HUES64 (cell line): ENCODE results near the gene KCNAB2.

ENCODE experiments used
- H3K27ac ChIP-seq: 2 replicates; pipeline ENCODE4 v1.7.0; 2013; ENCODE audit warnings: low read depth, low read length, inconsistent platforms
- H3K27me3 ChIP-seq: 2 replicates; pipeline ENCODE4 v1.6.1; 2013; ENCODE audit warnings: mild to moderate bottlenecking, low read length; ENCODE audit not compliant: insufficient read depth
- H3K36me3 ChIP-seq: 2 replicates; pipeline ENCODE4 v1.6.1; 2013; ENCODE audit warnings: mild to moderate bottlenecking, low read length; ENCODE audit not compliant: insufficient read depth
- H3K4me1 ChIP-seq: 2 replicates; pipeline ENCODE4 v1.6.1; 2013; ENCODE audit warnings: mild to moderate bottlenecking, low read length, moderate library complexity; ENCODE audit not compliant: insufficient read depth
- H3K4me3 ChIP-seq: 2 replicates; pipeline ENCODE4 v1.5.1; 2013; ENCODE audit warnings: mild to moderate bottlenecking, low read length, moderate library complexity
- H3K9ac ChIP-seq: 2 replicates; pipeline ENCODE4 v1.6.1; 2013; ENCODE audit warnings: mild to moderate bottlenecking, low read depth, low read length
- H3K9me3 ChIP-seq: 2 replicates; pipeline ENCODE4 v1.6.1; 2013; ENCODE audit warnings: low read depth, low read length; ENCODE audit not compliant: insufficient read depth
- WGBS: fragments of 150-250, 120-280 bp; methylation state at CpG from one replicate; pipeline ENCODE4 v1.1.7; 2013; ENCODE audit warnings: missing lambda C conversion rate; 5-methylcytosine and 5-hydroxymethylcytosine counted together

KCNAB2 gene

DNA sequence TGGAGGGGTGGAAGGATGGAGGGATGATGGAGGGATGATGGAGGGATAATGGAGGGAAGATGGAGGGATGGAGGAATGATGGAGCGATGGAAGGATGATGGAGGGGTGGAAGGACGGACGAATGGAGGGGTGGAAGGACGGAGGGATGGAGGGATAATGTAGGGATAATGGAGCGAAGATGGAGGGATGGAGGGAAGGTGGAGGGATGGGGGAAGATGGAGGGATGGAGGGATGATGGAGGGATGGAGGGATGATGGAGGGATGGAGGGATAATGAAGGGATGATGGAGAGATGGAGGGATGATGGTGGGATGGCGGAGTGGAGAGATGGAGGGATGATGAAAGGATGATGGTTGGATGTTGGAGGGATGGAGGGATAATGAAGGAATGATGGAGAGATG is 61.3 kb downstream of the KCNAB2 start:
- Histone ChIP-seq H3K9me3 (no peaks in the 10 kb centered on the region), H3K9ac (no peak overlapping the region), H3K27ac (no peak overlapping the region), H3K4me3 (no peak overlapping the region), H3K36me3 (no peaks in the 10 kb centered on the region), H3K4me1 (no peaks in the 10 kb centered on the region), H3K27me3 (no peaks in the 10 kb centered on the region)
- 91% methylated on average over 6 of the region's 6 CpGs for WGBS

DNA sequence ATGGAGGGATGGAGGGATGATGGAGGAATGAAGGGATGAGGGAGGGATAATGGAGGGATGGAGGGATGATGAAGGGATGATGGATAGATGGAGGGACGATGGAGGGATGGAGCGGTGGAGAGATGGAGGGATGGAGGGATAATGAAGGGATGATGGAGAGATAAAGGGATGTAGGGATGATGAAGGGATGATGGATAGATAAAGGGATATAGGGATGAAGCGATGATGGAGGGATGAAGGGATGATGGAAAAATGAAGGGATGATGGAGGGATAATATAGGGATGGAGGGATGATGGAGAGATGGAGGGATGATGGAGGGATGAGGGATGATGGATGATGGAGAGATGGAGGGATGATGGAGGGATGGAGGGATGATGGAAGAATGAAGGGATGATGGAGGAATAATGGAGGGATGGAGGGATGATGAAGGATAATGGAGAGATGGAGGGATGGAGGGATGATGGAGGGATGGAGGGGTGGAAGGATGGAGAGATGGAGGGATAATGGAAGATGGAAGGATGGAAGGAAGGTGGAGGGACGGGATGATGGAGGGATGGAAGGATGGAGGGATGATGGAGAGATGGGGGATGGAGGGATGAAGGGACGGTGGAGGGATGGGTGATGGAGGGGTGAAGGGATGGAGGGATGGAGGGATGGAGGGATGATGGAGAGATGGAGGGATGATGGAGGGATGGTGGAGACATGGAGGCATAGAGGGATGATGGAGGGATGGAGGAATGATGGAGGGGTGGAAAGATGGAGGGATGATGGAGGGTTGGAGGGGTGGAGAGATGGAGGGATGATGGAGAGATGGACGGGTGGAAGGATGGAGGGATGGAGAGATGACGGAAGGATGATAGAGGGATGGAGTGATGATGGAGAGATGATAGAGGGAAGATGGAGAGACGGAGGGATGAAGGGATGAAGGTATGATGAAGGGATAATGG is 62.0 kb downstream of the KCNAB2 start:
- Histone ChIP-seq H3K36me3 (no peaks in the 10 kb centered on the region), H3K27me3 (no peaks in the 10 kb centered on the region), H3K9me3 (no peaks in the 10 kb centered on the region), H3K4me3 (no peak overlapping the region), H3K4me1 (no peaks in the 10 kb centered on the region), H3K27ac (no peak overlapping the region), H3K9ac (no peak overlapping the region)
- 86% methylated on average over 8 of the region's 8 CpGs for WGBS

DNA sequence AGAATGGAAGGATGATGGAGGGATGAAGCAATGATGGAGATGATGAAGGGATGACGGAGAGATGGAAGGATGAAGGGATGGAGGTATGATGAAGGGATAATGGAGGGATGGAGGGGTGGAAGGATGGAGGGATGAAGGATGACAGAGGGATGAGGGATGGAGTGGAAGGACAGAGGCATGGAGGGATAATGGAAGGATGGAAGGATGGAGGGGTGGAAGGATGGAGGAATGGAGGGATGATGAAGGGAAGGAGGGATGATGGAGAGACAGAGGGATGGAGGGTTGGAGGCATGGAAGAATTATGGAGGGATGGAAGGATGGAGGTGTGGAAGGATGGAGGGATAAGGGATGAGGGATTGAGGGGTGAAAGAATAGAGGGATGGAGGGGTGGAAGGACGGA is 62.8 kb downstream of the KCNAB2 start:
- no peak overlapping the region for H3K27ac ChIP-seq
- H3K27me3 ChIP-seq: no peaks in the 10 kb centered on the region
- no peaks in the 10 kb centered on the region for H3K4me1 ChIP-seq
- WGBS: 66% methylated on average over 2 of the region's 2 CpGs
- no peak overlapping the region for H3K9ac ChIP-seq
- H3K4me3 ChIP-seq: no peak overlapping the region
- H3K9me3 ChIP-seq: no peaks in the 10 kb centered on the region
- H3K36me3 ChIP-seq: no peaks in the 10 kb centered on the region

DNA sequence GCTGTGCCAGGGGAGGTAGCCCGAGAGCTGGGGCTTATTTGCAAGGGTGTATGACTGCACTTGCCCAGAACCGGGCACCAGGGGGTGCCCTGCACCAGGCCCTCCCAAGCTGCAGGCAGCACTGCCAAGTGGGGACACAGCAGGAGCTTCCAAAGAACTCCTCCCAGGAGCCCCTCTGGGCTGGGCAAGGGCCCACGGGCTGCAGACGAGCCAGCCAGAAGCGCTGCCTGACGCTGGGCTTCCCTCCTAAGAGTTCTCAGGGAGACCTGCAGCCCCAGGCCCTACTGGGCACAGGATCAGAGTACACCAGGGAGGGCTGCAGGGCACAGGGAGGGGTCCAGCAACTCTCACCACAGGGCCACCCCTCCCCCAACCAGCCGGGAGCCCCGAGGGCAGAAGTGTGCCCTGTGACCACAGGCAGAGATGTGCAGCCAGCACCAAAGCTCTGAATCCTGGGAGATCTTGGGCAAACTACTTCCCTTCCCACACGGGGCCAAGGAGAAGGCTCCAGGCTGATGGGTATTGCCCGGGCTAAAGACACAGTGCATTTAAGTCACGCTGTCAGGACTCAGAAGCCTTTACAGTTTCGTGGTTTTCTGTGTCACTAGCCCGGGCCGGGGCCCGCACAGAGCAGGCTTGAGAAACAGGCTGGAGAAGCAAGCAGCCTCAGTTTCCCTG is 63.4 kb downstream of the KCNAB2 start:
- Histone ChIP-seq H3K27ac (no peak overlapping the region), H3K4me3 (no peak overlapping the region), H3K27me3 (no peaks in the 10 kb centered on the region), H3K9me3 (no peaks in the 10 kb centered on the region), H3K36me3 (no peaks in the 10 kb centered on the region), H3K9ac (no peak overlapping the region), H3K4me1 (no peaks in the 10 kb centered on the region)
- WGBS: 51% methylated on average over 15 of the region's 15 CpGs

DNA sequence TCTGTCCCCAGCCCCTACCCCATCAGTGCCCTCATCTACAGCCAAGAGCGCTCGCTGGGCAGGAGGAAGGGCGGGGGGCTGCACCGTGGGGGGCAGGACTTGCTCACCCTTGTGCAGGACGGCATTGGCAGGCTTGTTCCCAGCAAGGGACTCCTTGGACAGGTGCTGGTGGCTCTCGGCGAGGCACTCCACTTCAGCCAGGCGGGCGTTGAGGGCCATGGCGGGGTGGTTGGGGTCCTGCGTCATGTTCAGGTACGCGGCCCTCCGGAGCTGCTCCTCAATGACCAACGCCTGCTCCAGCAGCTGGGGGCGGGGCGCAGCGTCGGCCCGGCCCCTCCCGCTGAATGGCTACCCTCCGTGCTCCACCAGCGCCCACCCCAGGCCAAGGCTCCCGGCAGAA is 64.0 kb downstream of the KCNAB2 start:
- Histone ChIP-seq H3K9ac (no peak overlapping the region), H3K9me3 (no peaks in the 10 kb centered on the region), H3K27me3 (no peaks in the 10 kb centered on the region), H3K4me3 (no peak overlapping the region), H3K4me1 (no peaks in the 10 kb centered on the region), H3K27ac (no peak overlapping the region), H3K36me3 (no peaks in the 10 kb centered on the region)
- 70% methylated on average over 24 of the region's 24 CpGs for WGBS

DNA sequence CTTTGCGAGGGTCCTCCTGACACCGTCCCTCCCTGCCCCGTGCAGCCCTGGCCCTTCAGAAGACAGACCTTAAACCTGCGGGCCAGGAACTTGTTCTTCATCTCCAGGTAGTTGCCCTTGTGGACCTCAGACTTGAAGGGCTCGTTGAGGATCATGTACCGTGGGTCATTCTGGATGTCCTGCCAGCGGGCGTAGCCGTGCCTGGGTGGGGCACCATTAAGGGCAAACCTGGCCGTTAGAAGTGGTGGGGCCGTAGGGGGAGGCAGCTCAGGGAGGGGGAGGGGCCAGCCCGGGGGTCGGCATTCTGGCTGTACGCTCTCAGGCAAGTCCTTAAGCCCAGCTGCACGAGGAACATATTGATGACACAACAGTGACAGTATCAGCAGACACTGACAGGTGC is 64.6 kb downstream of the KCNAB2 start:
- 89% methylated on average over 15 of the region's 15 CpGs for WGBS
- Histone ChIP-seq H3K27ac (no peak overlapping the region), H3K9ac (no peak overlapping the region), H3K4me1 (no peaks in the 10 kb centered on the region), H3K4me3 (no peak overlapping the region), H3K27me3 (no peaks in the 10 kb centered on the region), H3K36me3 (no peaks in the 10 kb centered on the region), H3K9me3 (no peaks in the 10 kb centered on the region)

DNA sequence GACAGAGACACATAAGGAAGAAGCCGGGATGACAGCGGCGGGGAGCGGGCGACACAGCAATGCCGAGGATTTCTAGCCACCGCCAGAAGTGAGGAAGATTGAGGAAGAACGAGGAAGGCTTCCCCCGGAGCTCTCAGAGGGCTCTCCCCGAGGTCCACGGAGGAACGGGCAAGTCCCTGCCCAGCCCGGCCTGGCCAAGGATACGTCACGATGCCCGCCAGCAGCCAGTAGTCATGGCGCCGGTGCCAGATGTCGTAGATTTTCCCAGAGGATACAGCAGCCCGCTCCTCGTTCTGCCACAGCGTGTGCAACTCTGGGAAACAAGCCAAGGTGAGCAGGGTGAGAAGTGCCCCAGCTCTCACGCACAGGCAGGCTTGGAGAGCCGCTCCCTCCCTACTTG is 65.9 kb downstream of the KCNAB2 start:
- Histone ChIP-seq H3K27me3 (no peaks in the 10 kb centered on the region), H3K4me1 (no peaks in the 10 kb centered on the region), H3K4me3 (no peak overlapping the region), H3K9ac (no peak overlapping the region), H3K27ac (no peak overlapping the region), H3K9me3 (0 out of 2 replicates have a peak, but pooled peaks cover 2% of the 10 kb centered on the region), H3K36me3 (no peaks in the 10 kb centered on the region)
- 94% methylated on average over 24 of the region's 24 CpGs for WGBS

DNA sequence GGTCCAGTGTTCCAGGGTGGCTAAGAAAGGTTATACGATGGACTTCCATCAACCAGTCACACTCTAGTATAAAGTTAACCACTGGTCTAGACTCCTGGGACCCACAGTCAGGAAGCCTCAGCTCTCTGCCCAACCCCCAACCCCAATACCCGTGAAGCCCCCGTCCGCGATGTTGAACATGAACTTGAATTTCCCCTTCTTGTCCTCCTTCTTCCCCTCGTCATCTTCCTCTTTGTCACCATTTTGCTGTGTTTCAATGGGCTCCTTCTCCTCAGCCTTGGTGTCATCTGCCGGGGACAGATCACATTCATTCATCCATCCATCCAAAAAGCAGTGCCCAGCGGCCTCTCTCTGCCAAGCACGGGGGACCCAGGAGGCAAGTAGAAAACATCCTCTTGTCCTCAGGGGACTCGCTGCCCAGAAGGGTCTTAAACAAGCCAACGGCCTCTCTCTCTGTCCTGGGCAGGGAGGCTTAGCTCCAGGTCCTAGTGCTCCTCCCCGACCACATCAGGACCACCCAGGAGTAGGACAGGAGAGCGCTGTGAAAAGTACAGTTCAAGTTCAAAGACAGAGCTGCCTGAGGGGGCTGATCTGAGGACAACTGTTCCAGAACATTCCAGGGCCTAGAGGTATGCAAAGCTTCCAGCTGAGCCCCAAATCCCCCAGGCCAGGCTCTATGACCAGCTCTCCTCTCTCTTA is 66.5 kb downstream of the KCNAB2 start:
- no peaks in the 10 kb centered on the region for H3K27me3 ChIP-seq
- H3K27ac ChIP-seq: no peak overlapping the region
- no peak overlapping the region for H3K4me3 ChIP-seq
- WGBS: 90% methylated on average over 13 of the region's 13 CpGs
- no peaks in the 10 kb centered on the region for H3K4me1 ChIP-seq
- no peak overlapping the region for H3K9ac ChIP-seq
- H3K36me3 ChIP-seq: no peaks in the 10 kb centered on the region
- peaks cover 7% of the 10 kb centered on the region; the same call in 1 of the 2 replicates for H3K9me3 ChIP-seq

DNA sequence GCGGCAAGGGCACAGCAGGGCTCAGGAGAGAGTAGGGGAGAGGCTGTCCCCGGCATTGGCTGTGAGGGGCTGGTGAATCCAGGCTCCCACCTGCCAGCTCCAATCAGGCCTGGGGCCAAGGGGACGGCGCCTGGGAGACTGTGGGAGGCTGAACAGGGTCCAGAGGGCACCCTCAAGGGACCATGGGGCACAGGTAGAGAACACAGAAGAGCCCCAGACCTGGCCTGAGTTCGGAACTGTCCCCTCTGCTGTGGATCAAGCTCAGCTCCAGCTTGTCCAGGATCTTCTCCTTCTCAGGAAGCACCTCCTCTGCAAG is 67.0 kb downstream of the KCNAB2 start:
- Histone ChIP-seq H3K9me3 (peaks cover 11% of the 10 kb centered on the region; the same call in 1 of the 2 replicates), H3K36me3 (no peaks in the 10 kb centered on the region), H3K4me1 (no peaks in the 10 kb centered on the region), H3K9ac (no peak overlapping the region), H3K4me3 (no peak overlapping the region), H3K27ac (no peak overlapping the region), H3K27me3 (no peaks in the 10 kb centered on the region)
- 87% methylated on average over 5 of the region's 5 CpGs for WGBS

DNA sequence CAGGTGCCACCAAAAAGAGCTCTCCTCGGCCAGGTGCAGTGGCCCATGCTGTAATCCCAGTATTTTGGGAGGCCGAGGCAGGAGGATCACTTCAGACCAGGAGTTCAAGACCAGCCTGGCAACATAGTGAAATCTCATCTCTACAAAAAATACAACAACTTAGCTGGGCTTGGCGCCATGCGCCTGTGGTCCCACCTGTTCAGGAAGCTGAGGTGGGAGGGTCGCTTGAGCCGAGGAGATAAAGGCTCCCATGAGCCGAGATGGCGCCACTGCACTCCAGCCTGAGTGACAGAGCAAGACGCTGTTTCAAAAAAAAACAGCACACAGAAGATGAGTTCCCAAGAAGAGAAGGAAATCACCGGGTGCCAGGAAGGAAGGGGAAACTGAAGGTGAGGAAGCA is 67.4 kb downstream of the KCNAB2 start:
- Histone ChIP-seq H3K27ac (no peak overlapping the region), H3K9me3 (peaks cover 11% of the 10 kb centered on the region; the same call in 1 of the 2 replicates), H3K9ac (no peak overlapping the region), H3K27me3 (no peaks in the 10 kb centered on the region), H3K4me3 (no peak overlapping the region), H3K4me1 (no peaks in the 10 kb centered on the region), H3K36me3 (no peaks in the 10 kb centered on the region)
- 92% methylated on average over 10 of the region's 10 CpGs for WGBS

DNA sequence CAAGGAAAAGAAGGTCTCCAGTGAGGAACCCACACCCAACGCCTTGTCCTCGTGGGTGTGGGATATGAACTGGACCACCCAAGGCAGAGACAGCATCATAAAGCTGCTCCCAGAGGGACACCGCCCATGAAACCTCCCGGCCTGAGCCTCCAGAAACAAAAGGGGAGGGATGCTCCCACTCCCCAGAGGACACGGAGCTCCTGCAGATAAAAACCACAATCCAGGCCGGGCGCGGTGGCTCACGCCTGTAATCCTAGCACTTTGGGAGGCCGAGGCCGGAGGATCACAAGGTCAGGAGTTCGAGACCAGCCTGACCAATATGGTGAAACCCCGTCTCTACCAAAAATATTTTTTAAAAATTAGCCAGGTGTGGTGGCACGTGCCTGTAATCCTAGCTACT is 68.1 kb downstream of the KCNAB2 start:
- no peak overlapping the region for H3K9ac ChIP-seq
- H3K36me3 ChIP-seq: no peaks in the 10 kb centered on the region
- WGBS: 95% methylated on average over 14 of the region's 14 CpGs
- H3K4me3 ChIP-seq: no peak overlapping the region
- peaks cover 11% of the 10 kb centered on the region; the same call in 1 of the 2 replicates for H3K9me3 ChIP-seq
- no peaks in the 10 kb centered on the region for H3K4me1 ChIP-seq
- no peaks in the 10 kb centered on the region for H3K27me3 ChIP-seq
- no peak overlapping the region for H3K27ac ChIP-seq
